HFF-Myc (cell line): ENCODE results near the gene BAHCC1.

Source experiments
- DNase-seq: peaks from one replicate; pipeline ENCODE4 v3.0.0-alpha.2; 2011; ENCODE audit warnings: low read depth; ENCODE audit errors: extremely low read depth
- H3K4me3 ChIP-seq: replicated peaks from 2 replicates; pipeline ENCODE4 v1.5.1; 2011; ENCODE audit warnings: low read depth, mild to moderate bottlenecking, control low read depth, low read length
- TF ChIP-seq, protein P1 (sequence below): IDR thresholded peaks from 2 replicates; pipeline ENCODE4 v1.5.1; 2012; ENCODE audit warnings: mild to moderate bottlenecking, low read depth, low read length, control low read depth; ENCODE audit errors: missing control alignments

BAHCC1 gene

GRCh38 chr17:81455387-81455786, 60.1 kb downstream of the BAHCC1 start:
- no peak for DNase-seq
- no peak overlapping the region for H3K4me3 ChIP-seq
- TF ChIP-seq, protein P1, sequence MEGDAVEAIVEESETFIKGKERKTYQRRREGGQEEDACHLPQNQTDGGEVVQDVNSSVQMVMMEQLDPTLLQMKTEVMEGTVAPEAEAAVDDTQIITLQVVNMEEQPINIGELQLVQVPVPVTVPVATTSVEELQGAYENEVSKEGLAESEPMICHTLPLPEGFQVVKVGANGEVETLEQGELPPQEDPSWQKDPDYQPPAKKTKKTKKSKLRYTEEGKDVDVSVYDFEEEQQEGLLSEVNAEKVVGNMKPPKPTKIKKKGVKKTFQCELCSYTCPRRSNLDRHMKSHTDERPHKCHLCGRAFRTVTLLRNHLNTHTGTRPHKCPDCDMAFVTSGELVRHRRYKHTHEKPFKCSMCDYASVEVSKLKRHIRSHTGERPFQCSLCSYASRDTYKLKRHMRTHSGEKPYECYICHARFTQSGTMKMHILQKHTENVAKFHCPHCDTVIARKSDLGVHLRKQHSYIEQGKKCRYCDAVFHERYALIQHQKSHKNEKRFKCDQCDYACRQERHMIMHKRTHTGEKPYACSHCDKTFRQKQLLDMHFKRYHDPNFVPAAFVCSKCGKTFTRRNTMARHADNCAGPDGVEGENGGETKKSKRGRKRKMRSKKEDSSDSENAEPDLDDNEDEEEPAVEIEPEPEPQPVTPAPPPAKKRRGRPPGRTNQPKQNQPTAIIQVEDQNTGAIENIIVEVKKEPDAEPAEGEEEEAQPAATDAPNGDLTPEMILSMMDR: no peak

DNA sequence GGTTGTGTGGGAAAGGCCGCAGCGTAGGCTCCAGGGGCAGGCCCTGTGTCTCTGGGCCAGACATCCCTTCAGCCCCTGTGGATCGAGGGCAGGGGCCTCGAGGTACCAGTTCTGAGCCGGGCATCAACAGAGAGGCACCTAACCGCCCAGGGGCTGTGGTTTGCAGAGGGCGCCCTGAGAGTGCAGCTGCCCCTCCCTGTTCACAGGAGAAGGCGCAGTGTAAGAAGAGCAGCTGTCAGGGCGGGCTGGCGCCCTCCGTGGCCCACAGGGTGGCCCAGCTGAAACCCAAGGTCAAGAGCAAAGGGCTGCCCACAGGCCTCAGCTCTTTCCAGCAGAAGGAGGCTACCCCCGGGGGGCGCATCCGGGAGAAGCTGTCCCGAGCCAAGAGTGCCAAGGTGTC, 60.8 kb downstream of the BAHCC1 start:
- no peak overlapping the region for H3K4me3 ChIP-seq
- TF ChIP-seq, protein P1: no peak
- DNase-seq: no peak

DNA sequence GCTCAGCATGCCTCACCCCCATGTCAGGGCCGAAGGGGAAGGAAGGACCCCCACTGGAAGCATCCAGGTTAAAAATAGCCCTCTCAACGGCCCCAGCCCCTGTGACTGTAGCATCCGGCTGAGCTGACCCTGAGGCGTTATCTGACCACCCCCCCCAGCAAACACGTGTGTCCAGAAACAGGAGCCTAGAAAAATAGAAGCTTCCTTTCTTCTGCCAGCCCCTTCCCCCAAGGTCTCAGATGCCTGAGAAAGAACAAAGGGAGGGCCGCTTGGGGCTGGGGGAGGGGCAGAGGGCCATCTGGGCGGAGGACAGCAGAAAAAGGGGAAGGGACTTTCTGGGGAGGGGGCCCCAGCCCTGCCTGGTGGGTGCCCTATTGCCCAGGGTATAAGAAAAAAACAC, 61.5 kb downstream of the BAHCC1 start:
- TF ChIP-seq, protein P1: no peak
- no peak overlapping the region for H3K4me3 ChIP-seq
- no peak for DNase-seq

DNA sequence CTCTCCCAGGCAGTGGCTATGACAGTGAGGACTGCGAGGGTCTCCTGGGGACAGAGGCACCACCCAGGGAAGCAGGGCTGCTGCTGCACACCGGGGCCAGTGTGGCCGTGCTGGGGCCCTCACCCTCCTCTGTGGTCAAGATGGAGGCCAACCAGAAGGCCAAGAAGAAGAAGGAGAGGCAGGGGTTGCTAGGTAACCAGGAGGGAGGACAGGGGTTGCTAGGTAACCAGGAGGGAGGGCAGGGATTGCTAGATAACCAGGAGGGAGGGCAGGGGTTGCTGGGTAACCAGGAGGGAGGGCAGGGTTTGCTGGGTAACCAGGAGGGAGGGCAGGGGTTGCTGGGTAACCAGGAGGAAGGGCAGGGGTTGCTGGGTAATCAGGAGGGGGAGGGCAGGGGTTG, 62.1 kb downstream of the BAHCC1 start:
- TF ChIP-seq, protein P1: no peak
- no peak overlapping the region for H3K4me3 ChIP-seq
- DNase-seq: no peak

DNA sequence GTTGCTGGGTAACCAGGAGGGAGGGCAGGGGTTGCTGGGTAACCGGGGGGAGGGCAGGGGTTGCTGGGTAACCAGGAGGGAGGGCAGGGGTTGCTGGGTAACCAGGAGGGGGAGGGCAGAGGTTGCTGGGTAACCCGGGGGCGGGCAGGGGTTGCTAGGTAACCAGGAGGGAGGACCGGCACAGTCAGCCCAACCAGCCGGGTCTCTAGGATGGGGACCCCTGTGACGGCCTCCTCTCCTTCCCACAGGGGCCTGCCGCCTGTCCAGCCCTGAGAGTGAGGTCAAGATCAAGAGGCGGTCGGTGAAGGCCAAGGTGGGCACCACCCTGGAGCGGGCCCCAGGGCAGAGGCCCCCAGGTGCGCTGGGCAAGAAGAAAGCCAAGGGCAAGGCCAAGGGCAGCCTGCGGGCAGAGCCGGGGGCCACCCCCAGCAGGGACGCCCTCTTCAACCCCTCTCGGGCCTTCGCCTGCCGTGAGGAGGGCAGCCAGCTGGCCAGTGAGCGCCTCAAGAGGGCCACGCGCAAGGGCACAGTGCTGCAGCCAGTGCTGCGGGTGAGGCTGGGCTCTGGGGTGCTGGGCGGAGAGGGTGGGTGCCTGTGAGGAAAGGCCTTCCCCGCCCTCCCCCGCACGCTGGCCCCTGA, 62.8 kb downstream of the BAHCC1 start:
- H3K4me3 ChIP-seq: no peak overlapping the region
- TF ChIP-seq, protein P1: no peak
- no peak for DNase-seq

- TF ChIP-seq, protein P1: no peak
- no peak for DNase-seq
- H3K4me3 ChIP-seq: no peak overlapping the region
These were observed 63.4 kb downstream of the BAHCC1 start for GRCh38 chr17:81458628-81459027.

DNA sequence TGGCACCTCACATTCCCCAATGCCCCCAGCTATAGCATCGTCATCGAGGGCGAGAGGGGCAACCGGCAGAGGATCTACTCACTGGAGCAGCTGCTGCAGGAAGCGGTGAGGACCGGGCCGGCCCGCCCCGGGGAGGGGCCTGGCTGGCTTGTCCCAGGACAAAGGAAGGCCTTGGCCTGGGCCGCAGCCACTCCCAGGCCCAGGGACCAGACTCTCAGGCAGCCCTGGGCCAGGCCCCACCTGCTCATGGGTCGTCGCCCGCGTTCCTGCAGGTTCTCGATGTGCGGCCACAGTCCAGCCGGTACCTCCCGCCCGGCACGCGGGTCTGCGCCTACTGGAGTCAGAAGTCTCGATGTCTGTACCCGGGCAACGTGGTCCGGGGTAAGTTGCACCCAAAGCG, 64.0 kb downstream of the BAHCC1 start:
- TF ChIP-seq, protein P1: no peak
- no peak overlapping the region for H3K4me3 ChIP-seq
- no peak for DNase-seq
